Loucy (cell line): ENCODE measurements around the gene C1orf167.

Experiments
- EZH2phosphoT487 ChIP-seq: fragments of 200-600 bp; IDR thresholded peaks from 2 replicates; pipeline ENCODE4 v1.6.1; 2018; ENCODE audit warnings: antibody characterized with exemption, mild to moderate bottlenecking, moderate library complexity, borderline replicate concordance
- TF ChIP-seq, protein P1 (sequence below): fragments of 200-600 bp; sonication (generic); conservative IDR thresholded peaks from 2 replicates; pipeline ENCODE4 v1.5.1; 2014; ENCODE audit warnings: mild to moderate bottlenecking, antibody characterized with exemption, low read length

DNA sequence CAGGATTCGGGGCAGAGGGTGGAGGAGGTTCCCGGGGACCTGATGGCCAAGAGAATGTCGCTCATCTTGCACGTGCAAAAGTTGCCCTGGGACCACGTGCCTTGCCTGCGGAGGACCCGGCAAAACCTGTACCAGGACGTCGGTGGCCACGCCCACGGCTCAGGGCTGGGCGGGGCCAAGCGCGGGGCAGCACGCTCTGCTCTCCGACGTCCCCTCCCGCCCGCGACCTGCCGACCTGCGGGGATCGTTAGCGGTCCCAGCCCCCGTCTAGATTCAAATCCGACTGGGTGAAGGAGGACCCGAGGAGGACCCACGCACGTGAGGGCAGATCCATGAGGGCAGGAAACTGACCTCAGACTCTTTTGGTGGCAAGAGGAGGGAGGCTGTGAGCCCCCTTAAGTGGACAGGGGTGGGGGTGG is at the start of gene C1orf167:
- TF ChIP-seq, protein P1, sequence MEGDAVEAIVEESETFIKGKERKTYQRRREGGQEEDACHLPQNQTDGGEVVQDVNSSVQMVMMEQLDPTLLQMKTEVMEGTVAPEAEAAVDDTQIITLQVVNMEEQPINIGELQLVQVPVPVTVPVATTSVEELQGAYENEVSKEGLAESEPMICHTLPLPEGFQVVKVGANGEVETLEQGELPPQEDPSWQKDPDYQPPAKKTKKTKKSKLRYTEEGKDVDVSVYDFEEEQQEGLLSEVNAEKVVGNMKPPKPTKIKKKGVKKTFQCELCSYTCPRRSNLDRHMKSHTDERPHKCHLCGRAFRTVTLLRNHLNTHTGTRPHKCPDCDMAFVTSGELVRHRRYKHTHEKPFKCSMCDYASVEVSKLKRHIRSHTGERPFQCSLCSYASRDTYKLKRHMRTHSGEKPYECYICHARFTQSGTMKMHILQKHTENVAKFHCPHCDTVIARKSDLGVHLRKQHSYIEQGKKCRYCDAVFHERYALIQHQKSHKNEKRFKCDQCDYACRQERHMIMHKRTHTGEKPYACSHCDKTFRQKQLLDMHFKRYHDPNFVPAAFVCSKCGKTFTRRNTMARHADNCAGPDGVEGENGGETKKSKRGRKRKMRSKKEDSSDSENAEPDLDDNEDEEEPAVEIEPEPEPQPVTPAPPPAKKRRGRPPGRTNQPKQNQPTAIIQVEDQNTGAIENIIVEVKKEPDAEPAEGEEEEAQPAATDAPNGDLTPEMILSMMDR: no peak
- TF ChIP-seq EZH2phosphoT487: no peak
